GM21390 (cell line): ENCODE results near the gene GRIN2D.

Source experiments
- ATAC-seq: cut with Tn5 transposase; IDR thresholded peaks from one replicate; pipeline ENCODE4 v1.9.1; 2021; ENCODE audit not compliant: unreplicated experiment

The GRIN2D gene

DNA sequence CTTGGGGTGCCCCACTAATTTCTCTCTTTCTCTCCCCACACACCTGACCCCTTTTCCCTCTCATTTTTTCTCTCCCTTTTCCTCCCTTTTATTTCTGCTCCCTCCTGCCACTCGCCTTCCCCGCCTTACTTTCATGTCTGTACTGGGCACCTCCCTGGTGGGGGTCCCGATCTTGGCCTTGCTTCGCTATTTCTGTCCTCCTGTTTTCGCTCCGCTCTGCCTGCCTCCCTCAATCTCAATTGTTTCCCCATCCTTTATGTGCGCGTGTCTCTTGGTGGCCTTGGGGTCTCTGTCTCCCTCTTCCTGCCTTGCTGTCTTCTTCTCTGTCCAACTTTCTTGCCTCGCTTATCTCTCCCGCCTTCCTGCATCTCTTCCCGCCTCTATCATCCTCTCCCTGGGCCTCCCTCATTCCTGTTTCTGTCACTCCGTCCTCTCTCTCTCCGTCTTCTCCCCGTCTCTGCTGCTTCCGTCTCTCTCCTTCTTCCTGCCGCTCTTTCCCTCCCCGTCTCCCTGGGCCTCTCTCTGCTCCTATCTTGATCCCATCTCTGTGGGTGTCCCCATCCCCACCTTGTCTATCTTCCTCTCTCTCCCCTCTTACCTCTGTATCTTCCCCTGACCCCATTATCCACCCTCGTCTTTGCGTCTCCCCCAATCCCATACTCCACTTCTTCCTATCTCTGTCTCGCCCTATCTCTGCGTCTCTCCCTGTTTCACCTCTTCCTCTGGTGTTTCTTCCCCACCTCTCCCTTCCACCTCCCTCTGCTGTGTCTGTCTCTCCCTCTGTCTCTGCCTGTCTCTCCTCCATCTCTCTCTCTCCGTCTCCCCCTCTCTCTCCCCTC lies 4.0 kb downstream of the GRIN2D start:
- no peak for ATAC-seq

- ATAC-seq = no peak
Measured at GRCh38 chr19:48398102-48398374, 4.6 kb downstream of the GRIN2D start.

- peak; percentile 67 for ATAC-seq
Measured at GRCh38 chr19:48398375-48399235, 5.1 kb downstream of the GRIN2D start.

DNA sequence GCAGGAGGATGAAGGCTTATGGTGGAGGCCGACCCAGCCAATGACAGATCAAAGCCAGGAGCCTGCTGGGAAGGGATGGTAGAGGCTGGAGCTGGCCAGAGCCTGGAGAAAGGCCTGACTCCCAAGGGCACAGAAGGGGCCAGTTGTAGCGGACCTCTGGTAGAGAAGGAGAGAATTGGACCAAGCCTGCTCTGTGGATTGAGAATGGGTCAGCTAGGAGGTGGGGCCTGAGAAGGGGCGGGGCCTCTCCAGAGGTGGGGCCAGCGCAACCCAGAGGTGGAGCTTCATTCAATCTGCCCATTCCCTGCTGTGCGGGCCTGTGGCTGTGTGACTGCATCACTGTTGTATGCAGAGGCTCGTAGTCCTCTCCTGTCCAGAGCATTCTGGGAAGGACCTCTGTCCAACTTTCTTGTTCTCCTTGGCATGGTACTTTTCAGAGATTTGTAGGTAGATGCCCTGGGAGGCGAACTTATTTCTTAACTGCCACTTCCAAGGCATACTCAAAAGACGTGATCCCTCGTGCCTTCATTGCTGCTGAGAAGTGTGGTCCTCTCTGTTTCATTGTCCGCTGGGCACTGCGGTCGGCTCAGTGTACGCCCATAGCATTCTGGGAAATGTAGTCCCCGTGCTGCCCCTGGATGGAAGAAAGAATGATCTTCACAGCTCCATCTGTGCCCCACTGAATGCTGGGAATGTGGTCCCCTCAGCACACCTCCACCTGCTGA lies 6.7 kb downstream of the GRIN2D start:
- no peak for ATAC-seq

DNA sequence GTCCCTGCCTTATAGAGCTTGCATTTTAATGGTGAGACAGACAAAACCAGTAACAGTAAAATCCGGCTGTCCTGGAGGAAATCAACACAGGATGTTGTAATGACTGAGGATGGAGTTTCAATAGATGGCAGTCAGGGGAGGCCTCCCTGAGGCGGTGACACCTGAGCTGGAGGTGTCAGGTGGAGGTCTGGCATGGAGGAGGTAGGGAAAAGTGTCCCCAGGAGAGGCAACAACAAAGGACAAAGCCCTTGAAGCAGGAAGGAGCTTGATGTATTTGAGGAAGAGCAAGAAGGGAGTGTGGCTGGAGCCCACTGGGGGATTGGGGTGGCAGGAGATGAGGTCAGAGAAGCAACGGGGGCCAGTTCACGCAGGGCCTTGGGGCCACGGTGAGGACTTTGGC lies 7.8 kb downstream of the GRIN2D start:
- no peak for ATAC-seq

DNA sequence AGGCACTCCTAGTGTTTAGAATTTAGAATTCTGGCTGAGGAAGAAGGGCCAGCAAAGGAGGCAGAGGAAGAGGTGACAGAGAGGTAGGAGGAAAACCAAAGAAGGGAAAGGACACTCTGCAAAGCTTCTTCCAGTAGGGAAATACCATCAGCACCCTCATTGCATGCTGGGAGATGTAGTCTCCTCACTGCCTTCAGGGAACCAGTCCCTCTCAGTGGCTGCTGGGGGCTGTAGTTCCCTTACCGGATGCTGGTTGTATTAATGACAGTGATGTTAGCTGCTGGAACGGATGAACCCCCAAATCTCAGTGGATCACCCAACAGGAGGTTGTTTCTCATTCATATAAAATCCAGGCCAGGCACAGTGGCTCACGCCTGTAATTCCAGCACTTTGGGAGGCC lies 10.1 kb downstream of the GRIN2D start:
- peak; percentile 55 for ATAC-seq

- no peak for ATAC-seq
Measured at GRCh38 chr19:48405010-48405659, 11.7 kb downstream of the GRIN2D start.

GRCh38 chr19:48405850-48406249 lies 12.4 kb downstream of the GRIN2D start:
- ATAC-seq = no peak

DNA sequence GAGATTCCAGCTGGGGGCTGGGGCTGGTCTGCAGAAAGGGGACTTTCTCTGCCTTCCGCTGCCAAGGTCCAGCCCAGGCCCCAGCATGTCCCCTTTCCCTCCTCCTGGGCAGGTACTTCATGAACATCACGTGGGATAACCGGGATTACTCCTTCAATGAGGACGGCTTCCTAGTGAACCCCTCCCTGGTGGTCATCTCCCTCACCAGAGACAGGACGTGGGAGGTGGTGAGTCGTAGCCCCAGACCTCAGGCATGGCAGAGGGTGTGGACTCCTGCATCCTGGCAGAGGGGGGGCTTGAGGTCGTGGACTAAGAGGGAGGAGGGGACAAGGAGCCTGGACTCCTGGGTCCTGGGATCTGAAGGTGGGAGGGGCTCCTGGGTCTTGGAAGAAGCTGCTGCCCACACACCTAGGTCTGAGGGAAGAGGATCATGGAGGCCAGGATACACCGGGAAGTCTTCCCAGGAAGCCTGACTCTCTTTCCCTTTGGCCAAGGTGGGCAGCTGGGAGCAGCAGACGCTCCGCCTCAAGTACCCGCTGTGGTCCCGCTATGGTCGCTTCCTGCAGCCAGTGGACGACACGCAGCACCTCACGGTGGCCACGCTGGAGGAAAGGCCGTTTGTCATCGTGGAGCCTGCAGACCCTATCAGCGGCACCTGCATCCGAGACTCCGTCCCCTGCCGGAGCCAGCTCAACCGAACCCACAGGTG lies 20.6 kb downstream of the GRIN2D start:
- no peak for ATAC-seq

DNA sequence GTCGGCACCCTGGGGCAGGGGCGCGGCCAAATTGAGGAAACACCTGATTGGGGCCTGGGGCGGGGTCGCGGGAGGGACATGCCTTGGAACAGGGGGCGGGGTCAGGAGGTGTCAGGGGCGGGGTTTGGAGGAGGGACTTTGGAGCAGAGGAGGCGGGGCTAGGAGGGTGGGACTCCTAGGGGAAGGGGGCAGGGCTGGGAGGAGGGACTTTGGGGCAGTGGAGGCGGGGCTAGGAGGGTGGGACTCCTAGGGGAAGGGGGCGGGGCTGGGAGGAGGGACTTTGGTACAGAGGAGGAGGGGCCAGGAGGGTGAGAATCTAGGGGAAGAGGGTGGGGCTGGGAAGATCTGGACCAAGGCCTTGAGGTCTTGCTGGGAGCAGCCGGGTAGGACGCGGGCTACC lies 21.9 kb downstream of the GRIN2D start:
- no peak for ATAC-seq

GRCh38 chr19:48415806-48416221 lies 22.3 kb downstream of the GRIN2D start:
- no peak for ATAC-seq

- no peak for ATAC-seq
Measured at GRCh38 chr19:48417421-48417820, 24.0 kb downstream of the GRIN2D start.

DNA sequence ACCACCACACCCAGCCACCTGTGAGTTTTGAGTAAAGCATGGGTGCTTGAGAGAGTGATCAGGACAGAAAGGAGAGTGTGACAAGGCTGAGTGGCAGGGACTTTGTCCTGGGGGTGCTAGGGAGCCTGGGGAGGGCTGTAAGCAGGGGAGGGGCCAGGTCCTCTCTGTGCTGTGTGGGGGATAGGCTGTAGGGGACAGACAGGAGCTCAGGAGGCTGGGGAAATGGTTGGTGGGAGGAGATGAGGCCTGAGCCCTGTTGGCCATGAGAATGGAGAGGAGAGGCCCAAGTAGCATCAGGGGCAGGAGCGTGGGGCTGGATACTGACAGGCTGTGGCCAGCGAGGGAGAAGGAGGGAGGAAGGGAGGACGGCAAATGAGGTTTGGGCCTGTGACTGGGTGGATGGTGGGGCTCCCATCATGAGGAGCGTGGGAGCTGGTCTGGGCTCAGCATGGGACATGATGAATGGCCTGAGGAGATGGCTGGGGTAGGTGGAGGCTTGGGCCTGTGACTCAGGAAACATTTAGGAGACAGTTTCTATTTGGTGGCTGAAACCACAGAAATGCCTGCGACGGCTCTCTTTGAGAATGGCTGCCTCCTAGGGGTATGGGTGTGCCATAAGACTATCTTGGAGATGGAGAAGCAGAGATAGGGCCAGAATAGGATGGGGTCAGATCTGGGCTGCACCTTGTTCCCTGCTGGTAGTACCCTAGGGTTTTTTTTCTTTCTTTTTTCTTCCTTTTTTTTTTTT lies 25.0 kb downstream of the GRIN2D start:
- ATAC-seq = no peak

DNA sequence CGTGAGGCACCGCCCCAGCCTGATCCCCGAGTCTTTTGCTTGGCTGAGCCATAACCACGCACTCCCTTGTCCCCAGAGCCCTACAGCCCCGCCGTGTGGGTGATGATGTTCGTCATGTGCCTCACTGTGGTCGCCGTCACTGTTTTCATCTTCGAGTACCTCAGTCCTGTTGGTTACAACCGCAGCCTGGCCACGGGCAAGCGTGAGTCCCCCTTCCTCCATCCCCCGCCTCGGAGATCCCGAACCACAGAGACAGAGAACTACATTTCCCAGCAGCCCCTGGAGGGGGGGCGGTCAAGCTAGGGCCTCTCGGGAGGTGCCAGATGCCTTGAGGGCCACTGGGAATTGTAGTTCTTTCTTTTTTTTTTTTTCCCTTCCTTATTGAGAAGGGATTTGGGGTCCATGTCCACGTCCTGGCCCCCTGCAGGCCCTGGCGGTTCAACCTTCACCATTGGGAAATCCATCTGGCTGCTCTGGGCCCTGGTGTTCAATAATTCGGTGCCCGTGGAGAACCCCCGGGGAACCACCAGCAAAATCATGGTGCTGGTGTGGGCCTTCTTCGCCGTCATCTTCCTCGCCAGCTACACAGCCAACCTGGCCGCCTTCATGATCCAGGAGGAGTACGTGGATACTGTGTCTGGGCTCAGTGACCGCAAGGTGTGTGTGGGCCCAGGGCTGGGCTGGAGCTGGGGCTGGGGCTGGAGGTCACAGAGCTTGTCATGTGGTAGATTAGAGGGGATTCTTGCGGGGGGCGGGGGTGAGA lies 25.9 kb downstream of the GRIN2D start:
- no peak for ATAC-seq

GRCh38 chr19:48421548-48421947 lies 28.1 kb downstream of the GRIN2D start:
- ATAC-seq = no peak

DNA sequence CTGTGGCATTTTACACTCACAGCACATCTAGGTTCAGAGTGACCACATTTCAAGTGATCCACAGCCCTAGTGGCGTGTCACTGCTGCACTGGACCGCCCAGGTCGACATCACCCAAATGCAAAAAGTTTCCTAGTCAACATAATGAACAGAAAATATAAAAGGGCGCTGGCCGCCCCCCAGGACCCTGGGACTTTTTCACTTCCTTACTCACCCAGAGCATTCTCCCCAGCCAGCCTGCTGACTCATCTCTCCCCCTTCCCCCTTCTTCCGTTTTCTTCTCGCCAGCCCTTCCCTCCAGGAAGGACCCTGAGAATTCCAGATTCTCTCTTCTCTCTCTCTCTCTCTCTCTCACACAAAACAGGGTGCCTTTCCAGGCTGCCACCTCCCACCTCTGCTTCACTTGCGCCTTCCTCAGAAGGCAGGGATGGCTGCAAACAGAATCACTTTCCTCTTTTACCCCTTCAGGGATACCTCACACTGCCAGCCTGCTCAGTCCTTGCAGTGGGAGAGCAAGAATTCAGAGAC lies 31.3 kb downstream of the GRIN2D start:
- ATAC-seq = no peak

DNA sequence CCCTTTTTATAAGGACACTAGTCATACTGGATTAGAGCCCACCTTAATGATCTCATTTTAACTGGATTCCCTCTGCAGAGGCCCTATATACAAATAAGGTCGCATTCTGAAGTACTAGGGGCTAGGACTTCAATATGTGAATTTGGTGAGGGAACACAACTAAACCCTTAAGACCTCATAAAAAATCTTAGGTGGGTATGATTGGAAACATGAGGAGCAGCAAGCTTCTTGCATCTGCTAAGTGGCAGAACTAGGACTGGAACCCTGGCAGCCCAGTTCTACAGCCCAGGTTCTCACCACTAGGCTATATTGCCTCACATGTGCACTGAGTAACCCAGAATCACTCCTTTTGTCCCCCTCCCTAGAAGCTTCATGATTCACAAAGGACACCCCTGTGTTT lies 35.2 kb downstream of the GRIN2D start:
- ATAC-seq = no peak

- no peak for ATAC-seq
Measured at GRCh38 chr19:48433337-48433736, 39.9 kb downstream of the GRIN2D start.

DNA sequence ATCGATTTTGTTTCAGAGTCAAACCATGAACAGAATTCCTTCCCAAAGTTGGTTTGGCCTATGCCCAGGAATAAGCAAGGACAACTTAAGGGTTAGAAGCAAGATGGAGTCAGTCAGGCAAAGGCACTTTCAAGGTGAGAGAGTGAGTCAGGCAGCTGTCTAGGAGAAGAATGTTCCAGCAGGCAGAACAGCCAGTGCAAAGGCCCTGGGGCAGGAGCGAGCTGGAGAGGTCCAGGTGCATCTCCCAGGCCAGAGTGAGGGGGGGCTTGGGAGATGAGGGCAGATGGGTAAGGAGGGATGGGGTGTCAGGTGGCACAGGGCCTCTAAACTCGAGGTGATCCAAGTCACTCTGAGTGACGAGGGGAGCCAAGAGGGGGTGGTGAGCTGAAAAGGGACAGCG lies 43.1 kb downstream of the GRIN2D start:
- ATAC-seq = no peak
